KMS-11 (cell line): ENCODE results near the gene KIF3C.
"Not testable (repeated sequence)": the region's sequence is repeated elsewhere in the genome, so short reads cannot be mapped to it uniquely, and the experiment has no call there.

ENCODE experiments used
- H2AFZ ChIP-seq: fragments of 200-600 bp; sonication (generic); 2 replicates; pipeline ENCODE4 v1.6.1; 2016; ENCODE audit warnings: antibody characterized with exemption, mixed run types, low read depth
- H3K27ac ChIP-seq: fragments of 200-600 bp; sonication (generic); 2 replicates; pipeline ENCODE4 v1.6.1; 2016; ENCODE audit warnings: mild to moderate bottlenecking, mixed run types
- H3K27me3 ChIP-seq: fragments of 200-600 bp; sonication (generic); 2 replicates; pipeline ENCODE4 v1.6.1; 2017; ENCODE audit warnings: mild to moderate bottlenecking, low read depth, mixed run types, moderate library complexity; ENCODE audit not compliant: insufficient read depth
- H3K36me3 ChIP-seq: fragments of 200-600 bp; sonication (generic); 2 replicates; pipeline ENCODE4 v1.6.1; 2017; ENCODE audit warnings: mild to moderate bottlenecking, mixed run types; ENCODE audit not compliant: insufficient read depth
- H3K4me1 ChIP-seq: fragments of 200-600 bp; sonication (generic); 2 replicates; pipeline ENCODE4 v1.6.1; 2016; ENCODE audit warnings: mild to moderate bottlenecking, low read depth, mixed run types; ENCODE audit not compliant: poor library complexity, severe bottlenecking
- H3K4me2 ChIP-seq: fragments of 200-600 bp; sonication (generic); 2 replicates; pipeline ENCODE4 v1.7.0; 2016; ENCODE audit warnings: mild to moderate bottlenecking, mixed run types
- H3K4me3 ChIP-seq: fragments of 200-600 bp; sonication (generic); IDR thresholded peaks from 2 replicates; pipeline ENCODE4 v1.6.1; 2017; ENCODE audit warnings: low read depth, low read length, mixed read lengths; ENCODE audit not compliant: insufficient read depth
- H3K79me2 ChIP-seq: fragments of 200-600 bp; sonication (generic); 2 replicates; pipeline ENCODE4 v1.6.1; 2016; ENCODE audit warnings: low read depth, mixed run types; ENCODE audit not compliant: insufficient read depth
- H3K9ac ChIP-seq: fragments of 200-600 bp; sonication (generic); 2 replicates; pipeline ENCODE4 v1.6.1; 2016; ENCODE audit warnings: mild to moderate bottlenecking, mixed run types
- H4K20me1 ChIP-seq: fragments of 200-600 bp; sonication (generic); 2 replicates; pipeline ENCODE4 v1.6.1; 2016; ENCODE audit warnings: mild to moderate bottlenecking, mixed run types; ENCODE audit not compliant: insufficient read depth
- CTCF ChIP-seq: fragments of 200-600 bp; sonication (generic); conservative IDR thresholded peaks from 2 replicates; pipeline ENCODE4 v1.6.1; 2017; ENCODE audit warnings: low read depth, mild to moderate bottlenecking, antibody characterized with exemption, low read length, moderate library complexity, mixed read lengths

KIF3C gene

GRCh38 chr2:25966531-25967270 is 15.6 kb downstream of the KIF3C start:
- Histone ChIP-seq H3K4me1 (no peaks in the 10 kb centered on the region), H3K4me2 (no peak overlapping the region), H4K20me1 (no peaks in the 10 kb centered on the region), H3K27ac (no peak overlapping the region), H3K9ac (no peak overlapping the region), H3K4me3 (no peak overlapping the region), H3K79me2 (no peaks in the 10 kb centered on the region), H3K27me3 (no peaks in the 10 kb centered on the region), H3K36me3 (no peaks in the 10 kb centered on the region), H2AFZ (no peak overlapping the region)
- no peak for TF ChIP-seq CTCF

- no peaks in the 10 kb centered on the region for H3K79me2 ChIP-seq
- H2AFZ ChIP-seq = no peak overlapping the region
- H3K36me3 ChIP-seq = no peaks in the 10 kb centered on the region
- H3K4me1 ChIP-seq = no peaks in the 10 kb centered on the region
- no peak overlapping the region for H3K4me3 ChIP-seq
- no peak overlapping the region for H3K9ac ChIP-seq
- no peak overlapping the region for H3K27ac ChIP-seq
- no peak overlapping the region for H3K4me2 ChIP-seq
- no peak for TF ChIP-seq CTCF
- H3K27me3 ChIP-seq = no peaks in the 10 kb centered on the region
- no peaks in the 10 kb centered on the region for H4K20me1 ChIP-seq
Measured at GRCh38 chr2:25964891-25965290, 17.4 kb downstream of the KIF3C start.

- H4K20me1 ChIP-seq = no peaks in the 10 kb centered on the region
- no peak overlapping the region for H3K4me2 ChIP-seq
- H3K36me3 ChIP-seq = no peaks in the 10 kb centered on the region
- no peak overlapping the region for H3K4me3 ChIP-seq
- no peak overlapping the region for H2AFZ ChIP-seq
- no peak overlapping the region for H3K27ac ChIP-seq
- H3K27me3 ChIP-seq = no peaks in the 10 kb centered on the region
- no peak for TF ChIP-seq CTCF
- H3K9ac ChIP-seq = no peak overlapping the region
- H3K4me1 ChIP-seq = no peaks in the 10 kb centered on the region
- H3K79me2 ChIP-seq = no peaks in the 10 kb centered on the region
Measured at GRCh38 chr2:25960920-25961319, 21.4 kb downstream of the KIF3C start.

GRCh38 chr2:25960396-25960795 is 21.9 kb downstream of the KIF3C start:
- no peak overlapping the region for H3K27ac ChIP-seq

GRCh38 chr2:25958611-25959010 is 23.7 kb downstream of the KIF3C start:
- H3K27ac ChIP-seq = not testable (repeated sequence)

More at GRCh38 chr2:25960396-25960795, 21.9 kb downstream of the KIF3C start:
- no peaks in the 10 kb centered on the region for H3K4me1 ChIP-seq
- no peak overlapping the region for H3K4me3 ChIP-seq
- no peaks in the 10 kb centered on the region for H3K27me3 ChIP-seq
- H3K9ac ChIP-seq = no peak overlapping the region
- H4K20me1 ChIP-seq = no peaks in the 10 kb centered on the region
- H2AFZ ChIP-seq = no peak overlapping the region
- H3K79me2 ChIP-seq = no peaks in the 10 kb centered on the region
- H3K4me2 ChIP-seq = no peak overlapping the region
- TF ChIP-seq CTCF = no peak
- H3K36me3 ChIP-seq = no peaks in the 10 kb centered on the region

More at GRCh38 chr2:25958611-25959010, 23.7 kb downstream of the KIF3C start:
- H3K4me3 ChIP-seq, H3K9ac ChIP-seq, H4K20me1 ChIP-seq, H3K27me3 ChIP-seq, H2AFZ ChIP-seq, H3K36me3 ChIP-seq, H3K4me1 ChIP-seq, H3K79me2 ChIP-seq, H3K4me2 ChIP-seq: not testable (repeated sequence)
